Smooth muscle cell (in vitro differentiated cells): ENCODE data around the gene GRID1. TPM values are rescaled to one million over a fixed set of nuclear protein-coding genes. Genes with fewer than 3 reads are reported as not detected.
A peak's percentile ranks its signal among the peaks of the same experiment; 100 is the strongest.

Source experiments
- DNase-seq: peaks from one replicate; lab custom pipeline; 2025; ENCODE audit not compliant: unreplicated experiment; lab: John Stamatoyannopoulos, UW
- H2AFZ ChIP-seq: fragments of 200-600 bp; sonication (generic); 2 replicates; pipeline ENCODE4 v1.6.0; 2016; ENCODE audit warnings: antibody characterized with exemption, low read depth, mild to moderate bottlenecking
- H3F3A ChIP-seq: fragments of 200-600 bp; sonication (generic); 2 replicates; pipeline ENCODE4 v1.6.0; 2017; ENCODE audit warnings: antibody characterized with exemption, low read depth
- H3K27ac ChIP-seq: fragments of 200-600 bp; sonication (generic); 2 replicates; pipeline ENCODE4 v1.5.1; 2016; ENCODE audit warnings: low read depth, mild to moderate bottlenecking
- H3K27me3 ChIP-seq: fragments of 200-600 bp; sonication (generic); 2 replicates; pipeline ENCODE4 v1.6.1; 2016; ENCODE audit warnings: low read depth, mild to moderate bottlenecking
- H3K36me3 ChIP-seq: fragments of 200-600 bp; sonication (generic); 2 replicates; pipeline ENCODE4 v1.5.1; 2016; ENCODE audit warnings: low read depth
- H3K4me1 ChIP-seq: fragments of 200-600 bp; sonication (generic); 2 replicates; pipeline ENCODE4 v1.5.1; 2016; ENCODE audit warnings: low read depth
- H3K4me2 ChIP-seq: fragments of 200-600 bp; sonication (generic); 2 replicates; pipeline ENCODE4 v1.6.0; 2016; ENCODE audit warnings: mild to moderate bottlenecking
- H3K4me3 ChIP-seq: fragments of 200-600 bp; sonication (generic); 2 replicates; pipeline ENCODE4 v1.5.1; 2016; ENCODE audit warnings: mild to moderate bottlenecking
- H3K79me2 ChIP-seq: fragments of 200-600 bp; sonication (generic); 2 replicates; pipeline ENCODE4 v1.6.0; 2016; ENCODE audit warnings: low read depth, mild to moderate bottlenecking
- H3K9ac ChIP-seq: fragments of 200-600 bp; sonication (generic); 2 replicates; pipeline ENCODE4 v1.6.0; 2016; ENCODE audit warnings: low read depth
- H3K9me3 ChIP-seq: fragments of 200-600 bp; sonication (generic); replicated peaks from 2 replicates; pipeline ENCODE4 v1.5.1; 2016; ENCODE audit warnings: low read depth
- H4K20me1 ChIP-seq: fragments of 200-600 bp; sonication (generic); 2 replicates; pipeline ENCODE4 v1.6.0; 2016; ENCODE audit warnings: low read depth
- CTCF ChIP-seq: fragments of 200-600 bp; sonication (generic); IDR thresholded peaks from 2 replicates; pipeline ENCODE4 v1.5.1; 2017; ENCODE audit warnings: borderline replicate concordance, mild to moderate bottlenecking, antibody characterized with exemption; ENCODE audit not compliant: insufficient read depth, poor library complexity, severe bottlenecking
- whole genome bisulfite sequencing: methylation state at CpG from one replicate; pipeline ENCODE4 v1.1.7; 2016; ENCODE audit warnings: low lambda C conversion rate; 5-methylcytosine and 5-hydroxymethylcytosine counted together
- polyA plus RNA-seq: library from polyadenylated mRNA; unstranded; fragments of >200 nt; fragmentation: Nextera tagmentation; extraction: Ambion mirVana; gene quantifications from 2 replicates; pipeline ENCODE4 v1.2.1, GENCODE V29; 2016
- total RNA-seq: library from RNA; depleted of rRNA; stranded (reverse); fragments of >200 nt; gene quantifications from 2 replicates; pipeline ENCODE4 v1.2.3, GENCODE V29; 2014

The GRID1 gene
- total and polyA plus RNA-seq, 2 experiments from 2014 or later, result 4.4 to 7.4 TPM

GRCh38 chr10:86225103-86225782, 141.4 kb downstream of the GRID1 start:
- Histone ChIP-seq H3K9ac (peak overlapping the region; percentile 37), H3K4me3 (no peak overlapping the region), H3F3A (no peaks in the 10 kb centered on the region), H3K27ac (peak overlapping the region; percentile 75), H3K4me2 (peak overlapping the region; percentile 73), H3K79me2 (no peaks in the 10 kb centered on the region), H3K9me3 (no peaks in the 10 kb centered on the region), H3K4me1 (peaks cover 4% of the 10 kb centered on the region), H3K36me3 (no peaks in the 10 kb centered on the region), H2AFZ (no peak overlapping the region), H3K27me3 (no peaks in the 10 kb centered on the region), H4K20me1 (peaks cover 10% of the 10 kb centered on the region)
- DNase-seq, result no peak
- TF ChIP-seq CTCF, result no peak
- WGBS, result 62% methylated on average over 10 of the region's 10 CpGs

- no peaks in the 10 kb centered on the region for H3K79me2 ChIP-seq
- peak overlapping the region; percentile 34 for H3K9ac ChIP-seq
- H2AFZ ChIP-seq, result no peak overlapping the region
- peaks cover 4% of the 10 kb centered on the region for H3K4me1 ChIP-seq
- no peak for TF ChIP-seq CTCF
- H3K36me3 ChIP-seq, result no peaks in the 10 kb centered on the region
- H3K27me3 ChIP-seq, result no peaks in the 10 kb centered on the region
- WGBS, result 60% methylated on average over 8 of the region's 8 CpGs
- no peak for DNase-seq
- no peaks in the 10 kb centered on the region for H3K9me3 ChIP-seq
- H3K4me2 ChIP-seq, result peak overlapping the region; percentile 73
- H4K20me1 ChIP-seq, result peaks cover 10% of the 10 kb centered on the region
- H3K4me3 ChIP-seq, result no peak overlapping the region
- no peak overlapping the region for H3K27ac ChIP-seq
- no peaks in the 10 kb centered on the region for H3F3A ChIP-seq
Observed at GRCh38 chr10:86224354-86225102, 142.1 kb downstream of the GRID1 start.

- DNase-seq, result no peak
- WGBS, result 96% methylated on average over 3 of the region's 3 CpGs
Observed at GRCh38 chr10:86223256-86223655, 143.3 kb downstream of the GRID1 start.

More at GRCh38 chr10:86223256-86223655, 143.3 kb downstream of the GRID1 start:
- Histone ChIP-seq H3K9ac (no peak overlapping the region), H3K79me2 (no peaks in the 10 kb centered on the region), H3K27me3 (no peaks in the 10 kb centered on the region), H3K27ac (no peak overlapping the region), H3K4me3 (no peak overlapping the region), H3K9me3 (no peaks in the 10 kb centered on the region), H3K36me3 (no peaks in the 10 kb centered on the region), H3K4me2 (no peak overlapping the region), H2AFZ (no peak overlapping the region), H3F3A (no peaks in the 10 kb centered on the region), H4K20me1 (peaks cover 10% of the 10 kb centered on the region), H3K4me1 (peaks cover 4% of the 10 kb centered on the region)
- no peak for TF ChIP-seq CTCF
